ENCODE results near the gene MGAT5B. TPM values are rescaled to one million over a fixed set of nuclear protein-coding genes. Genes with fewer than 3 reads are reported as not detected.

Gene MGAT5B
- total and polyA plus RNA-seq, 3 experiments from 2014 or later = 0.17 to 0.46 (median 0.40) TPM

GRCh38 chr17:76947771-76948170 is 79.6 kb downstream of the MGAT5B start:
- H3K27me3 ChIP-seq (ENCODE audit: insufficient read depth, low read length, poor library complexity, severe bottlenecking) = no peaks in the 10 kb centered on the region
- Mint-ChIP-seq H3K27ac (peak overlapping the region in 1 of 8 donors; percentile 81), H3K4me3 (no peak overlapping the region), H3K9me3 (no peaks in the 10 kb centered on the region), H3K4me1 (no peaks in the 10 kb centered on the region), H3K27me3 (peaks cover 0 to 4% of the 10 kb centered on the region in 2 donors), H3K36me3 (no peaks in the 10 kb centered on the region)
- no peak overlapping the region for H3K4me3 ChIP-seq (ENCODE audit: low read length)
- POLR2A ChIA-PET = no interaction called here
- no peak overlapping the region for H3K27ac ChIP-seq (ENCODE audit: low read depth, low read length)
- no peaks in the 10 kb centered on the region for H3K4me1 ChIP-seq (ENCODE audit: insufficient read depth, low read length)
- H3K9me3 ChIP-seq (ENCODE audit: low read length) = no peaks in the 10 kb centered on the region
- DNase-seq = no peak
- no peaks in the 10 kb centered on the region for H3K36me3 ChIP-seq (ENCODE audit: insufficient read depth, low read length)
- CTCF ChIA-PET = no interaction called here

GRCh38 chr17:76948301-76948700 is 80.1 kb downstream of the MGAT5B start:
- no peak for DNase-seq
- peak overlapping the region in 1 of 8 donors; percentile 81 for H3K27ac Mint-ChIP-seq
- H3K4me1 Mint-ChIP-seq = no peaks in the 10 kb centered on the region
- H3K9me3 Mint-ChIP-seq = no peaks in the 10 kb centered on the region
- no peak overlapping the region for H3K4me3 Mint-ChIP-seq
- H3K36me3 Mint-ChIP-seq = no peaks in the 10 kb centered on the region
- Histone ChIP-seq H3K27me3 (ENCODE audit: insufficient read depth, low read length, poor library complexity, severe bottlenecking) (no peaks in the 10 kb centered on the region), H3K4me1 (ENCODE audit: insufficient read depth, low read length) (no peaks in the 10 kb centered on the region), H3K27ac (ENCODE audit: low read depth, low read length) (no peak overlapping the region), H3K9me3 (ENCODE audit: low read length) (no peaks in the 10 kb centered on the region), H3K4me3 (ENCODE audit: low read length) (no peak overlapping the region), H3K36me3 (ENCODE audit: insufficient read depth, low read length) (no peaks in the 10 kb centered on the region)
- ChIA-PET POLR2A (no interaction called here), CTCF (no interaction called here)
- peaks cover 0 to 4% of the 10 kb centered on the region in 2 donors for H3K27me3 Mint-ChIP-seq

GRCh38 chr17:76948726-76949342 is 80.6 kb downstream of the MGAT5B start:
- CTCF ChIA-PET = no interaction called here

GRCh38 chr17:76949913-76950695 is 81.9 kb downstream of the MGAT5B start:
- peak in 1 of 5 donors; percentile 25 for DNase-seq
- H3K4me1 Mint-ChIP-seq = no peaks in the 10 kb centered on the region
- Histone ChIP-seq H3K4me1 (ENCODE audit: insufficient read depth, low read length) (no peaks in the 10 kb centered on the region), H3K27me3 (ENCODE audit: insufficient read depth, low read length, poor library complexity, severe bottlenecking) (no peaks in the 10 kb centered on the region), H3K9me3 (ENCODE audit: low read length) (no peaks in the 10 kb centered on the region), H3K36me3 (ENCODE audit: insufficient read depth, low read length) (no peaks in the 10 kb centered on the region), H3K4me3 (ENCODE audit: low read length) (no peak overlapping the region), H3K27ac (ENCODE audit: low read depth, low read length) (no peak overlapping the region)
- no peak overlapping the region for H3K4me3 Mint-ChIP-seq
- ChIA-PET POLR2A (interaction anchor here (0.7 kb wide), 1 partner anchor 979 kb away, joined by 4 read pairs; no protein-coding TSS in a partner anchor), CTCF (no interaction called here)
- H3K36me3 Mint-ChIP-seq = no peaks in the 10 kb centered on the region
- H3K27ac Mint-ChIP-seq = no peak overlapping the region
- H3K9me3 Mint-ChIP-seq = no peaks in the 10 kb centered on the region
- H3K27me3 Mint-ChIP-seq = no peaks in the 10 kb centered on the region

More at GRCh38 chr17:76948726-76949342, 80.6 kb downstream of the MGAT5B start:
- no peak overlapping the region for H3K27ac ChIP-seq (ENCODE audit: low read depth, low read length)
- no peaks in the 10 kb centered on the region for H3K4me1 ChIP-seq (ENCODE audit: insufficient read depth, low read length)
- no peaks in the 10 kb centered on the region for H3K27me3 ChIP-seq (ENCODE audit: insufficient read depth, low read length, poor library complexity, severe bottlenecking)
- POLR2A ChIA-PET = no interaction called here
- DNase-seq = peak in 1 of 5 donors; percentile 30
- Mint-ChIP-seq H3K9me3 (no peaks in the 10 kb centered on the region), H3K4me3 (no peak overlapping the region), H3K27ac (no peak overlapping the region), H3K4me1 (no peaks in the 10 kb centered on the region), H3K36me3 (no peaks in the 10 kb centered on the region), H3K27me3 (peaks cover 0 to 4% of the 10 kb centered on the region in 2 donors)
- H3K4me3 ChIP-seq (ENCODE audit: low read length) = no peak overlapping the region
- H3K36me3 ChIP-seq (ENCODE audit: insufficient read depth, low read length) = no peaks in the 10 kb centered on the region
- H3K9me3 ChIP-seq (ENCODE audit: low read length) = no peaks in the 10 kb centered on the region

GRCh38 chr17:76951375-76951905 is 83.2 kb downstream of the MGAT5B start:
- Mint-ChIP-seq H3K4me1 (no peaks in the 10 kb centered on the region), H3K4me3 (no peak overlapping the region), H3K9me3 (no peaks in the 10 kb centered on the region), H3K36me3 (no peaks in the 10 kb centered on the region), H3K27me3 (no peaks in the 10 kb centered on the region), H3K27ac (no peak overlapping the region)
- ChIA-PET CTCF (interaction anchor here (0.7 kb wide), 1 partner anchor 10 kb away, joined by 3 read pairs; no protein-coding TSS in a partner anchor), POLR2A (interaction anchor here (0.7 kb wide), 1 partner anchor 772 kb away, joined by 6 read pairs; no protein-coding TSS in a partner anchor)
- H3K27ac ChIP-seq (ENCODE audit: low read depth, low read length) = no peak overlapping the region
- H3K27me3 ChIP-seq (ENCODE audit: insufficient read depth, low read length, poor library complexity, severe bottlenecking) = no peaks in the 10 kb centered on the region
- no peak overlapping the region for H3K4me3 ChIP-seq (ENCODE audit: low read length)
- H3K4me1 ChIP-seq (ENCODE audit: insufficient read depth, low read length) = no peaks in the 10 kb centered on the region
- no peaks in the 10 kb centered on the region for H3K9me3 ChIP-seq (ENCODE audit: low read length)
- peak in 1 of 5 donors; percentile 6 for DNase-seq
- H3K36me3 ChIP-seq (ENCODE audit: insufficient read depth, low read length) = no peaks in the 10 kb centered on the region

GRCh38 chr17:76952402-76952801 is 84.2 kb downstream of the MGAT5B start:
- H3K4me3 ChIP-seq (ENCODE audit: low read length) = no peak overlapping the region
- no peaks in the 10 kb centered on the region for H3K4me1 Mint-ChIP-seq
- ChIA-PET POLR2A (no interaction called here), CTCF (interaction anchor here (1.0 kb wide), 1 partner anchor 59 kb away, joined by 4 read pairs; no protein-coding TSS in a partner anchor)
- no peaks in the 10 kb centered on the region for H3K36me3 Mint-ChIP-seq
- H3K4me1 ChIP-seq (ENCODE audit: insufficient read depth, low read length) = no peaks in the 10 kb centered on the region
- no peaks in the 10 kb centered on the region for H3K27me3 Mint-ChIP-seq
- H3K4me3 Mint-ChIP-seq = no peak overlapping the region
- no peaks in the 10 kb centered on the region for H3K9me3 Mint-ChIP-seq
- no peaks in the 10 kb centered on the region for H3K36me3 ChIP-seq (ENCODE audit: insufficient read depth, low read length)
- no peak overlapping the region for H3K27ac Mint-ChIP-seq
- no peak for DNase-seq
- no peaks in the 10 kb centered on the region for H3K9me3 ChIP-seq (ENCODE audit: low read length)
- no peak overlapping the region for H3K27ac ChIP-seq (ENCODE audit: low read depth, low read length)
- H3K27me3 ChIP-seq (ENCODE audit: insufficient read depth, low read length, poor library complexity, severe bottlenecking) = no peaks in the 10 kb centered on the region

- H3K27me3 Mint-ChIP-seq = no peaks in the 10 kb centered on the region
- H3K9me3 ChIP-seq (ENCODE audit: low read length) = no peaks in the 10 kb centered on the region
- CTCF ChIA-PET = interaction anchor here (1.0 kb wide), 1 partner anchor 59 kb away, joined by 4 read pairs; no protein-coding TSS in a partner anchor
Observed at GRCh38 chr17:76953066-76953465, 84.9 kb downstream of the MGAT5B start.

GRCh38 chr17:76953946-76954345 is 85.7 kb downstream of the MGAT5B start:
- no peak overlapping the region for H3K27ac ChIP-seq (ENCODE audit: low read depth, low read length)
- POLR2A ChIA-PET = no interaction called here
- H3K4me1 ChIP-seq (ENCODE audit: insufficient read depth, low read length) = no peaks in the 10 kb centered on the region
- H3K4me3 Mint-ChIP-seq = no peak overlapping the region
- CTCF ChIA-PET = interaction anchor here (1.8 kb wide), 1 partner anchor 16 kb away, joined by 5 read pairs; no protein-coding TSS in a partner anchor
- no peaks in the 10 kb centered on the region for H3K36me3 ChIP-seq (ENCODE audit: insufficient read depth, low read length)
- H3K27ac Mint-ChIP-seq = peak overlapping the region in 1 of 8 donors; percentile 77
- no peak overlapping the region for H3K4me3 ChIP-seq (ENCODE audit: low read length)
- DNase-seq = peak in 1 of 5 donors; percentile 30
- no peaks in the 10 kb centered on the region for H3K27me3 ChIP-seq (ENCODE audit: insufficient read depth, low read length, poor library complexity, severe bottlenecking)
- H3K9me3 Mint-ChIP-seq = no peaks in the 10 kb centered on the region
- H3K36me3 Mint-ChIP-seq = no peaks in the 10 kb centered on the region
- no peaks in the 10 kb centered on the region for H3K4me1 Mint-ChIP-seq
- H3K9me3 ChIP-seq (ENCODE audit: low read length) = no peaks in the 10 kb centered on the region
- no peaks in the 10 kb centered on the region for H3K27me3 Mint-ChIP-seq

More at GRCh38 chr17:76953066-76953465, 84.9 kb downstream of the MGAT5B start:
- Mint-ChIP-seq H3K4me3 (no peak overlapping the region), H3K27ac (peak overlapping the region in 2 of 8 donors; percentile 7 to 75), H3K4me1 (no peaks in the 10 kb centered on the region), H3K36me3 (no peaks in the 10 kb centered on the region), H3K9me3 (no peaks in the 10 kb centered on the region)
- Histone ChIP-seq H3K27ac (ENCODE audit: low read depth, low read length) (no peak overlapping the region), H3K4me3 (ENCODE audit: low read length) (no peak overlapping the region), H3K36me3 (ENCODE audit: insufficient read depth, low read length) (no peaks in the 10 kb centered on the region), H3K4me1 (ENCODE audit: insufficient read depth, low read length) (no peaks in the 10 kb centered on the region), H3K27me3 (ENCODE audit: insufficient read depth, low read length, poor library complexity, severe bottlenecking) (no peaks in the 10 kb centered on the region)
- peak in 1 of 5 donors; percentile 30 for DNase-seq
- POLR2A ChIA-PET = no interaction called here
